Right lobe of liver (tissue), 6 donors: ENCODE measurements around the gene BRD2. TPM values are rescaled to one million over a fixed set of nuclear protein-coding genes. Genes with fewer than 3 reads are reported as not detected.

ENCODE experiments used
- ATAC-seq, 4 donors: fragments of 200-7000 bp; cut with Tn5 transposase; one replicate each; pipeline ENCODE4 v1.9.1; 2020; ENCODE audit warnings: mild to moderate bottlenecking in 4 of 4, moderate library complexity in 4 of 4
- DNase-seq, 3 donors: peaks; one replicate each; pipeline ENCODE4 v3.0.0-alpha.2; 2020
- H3K27ac ChIP-seq, 3 donors: fragments of 200-600 bp; one replicate each; pipeline ENCODE4 v1.8.0; 2022
- H3K27me3 ChIP-seq, 2 donors: fragments of 200-600 bp; one replicate each; pipeline ENCODE4 v1.8.0; 2022
- H3K36me3 ChIP-seq, 4 donors: fragments of 200-600 bp; sonication (generic) in 1 of 4; one replicate each; pipeline versions ENCODE4 v1.5.1 to v1.8.0; 2017 to 2022; ENCODE audit warnings: control low read depth in 1 of 4
- H3K4me1 ChIP-seq, 4 donors: fragments of 200-600 bp; sonication (generic) in 1 of 4; one replicate each; pipeline versions ENCODE4 v1.5.1 to v1.8.0; 2017 to 2022; ENCODE audit warnings: control low read depth in 1 of 4
- H3K4me3 ChIP-seq, 3 donors: fragments of 200-600 bp; one replicate each; pipeline ENCODE4 v1.8.0; 2022
- H3K9me3 ChIP-seq, 4 donors: fragments of 200-600 bp; sonication (generic) in 1 of 4; one replicate each; pipeline versions ENCODE4 v1.5.1 to v1.8.0; 2017 to 2022; ENCODE audit warnings: control low read depth in 1 of 4
- POLR2A ChIP-seq: fragments of 450-650 bp; IDR thresholded peaks from one replicate; pipeline ENCODE4 v1.6.1; 2017; ENCODE audit warnings: antibody characterized with exemption, mild to moderate bottlenecking
- WGBS: methylation state at CpG from one replicate; pipeline ENCODE4 v1.1.6; 2018; ENCODE audit warnings: low coverage, low lambda C conversion rate; ENCODE audit not compliant: insufficient coverage; ENCODE audit errors: missing lambda C conversion rate; 5-methylcytosine and 5-hydroxymethylcytosine counted together
- intact Hi-C, 2 donors: fragments of 100-400 bp; cut with DNase I; formaldehyde crosslinking; loops; one replicate each; pipeline versions ENCODE4 v1.11.2 to v1.14.1; 2022
- total RNA-seq, 6 experiments: library from RNA; depleted of rRNA in 2 of 6; stranded (reverse); fragments of >200 nt in 2 of 6; fragmentation: NEBNext Ultra II Directional in 3 of 6; extraction: Animal tissue kit (Norgen Biotek cat#: 25700) in 3 of 6; gene quantifications; one replicate each; pipeline versions ENCODE4 v1.1.0 to v1.2.4, GENCODE V29; 2016 to 2023
- TF ChIP-seq, protein P1 (sequence below), 4 donors: fragments of 200-600 bp in 3 of 4; fragments of 450-650 bp in 1 of 4; IDR thresholded peaks; one replicate each; pipeline versions ENCODE4 v1.5.1 to v1.8.0; 2016 to 2022; ENCODE audit warnings: antibody characterized with exemption in 4 of 4, mild to moderate bottlenecking in 2 of 4
- donor health status: DM: no; HTN: yes; CAD: no.
- donor health status: DM: no; HTN: no; CAD: no.
- donor health status: DM: no; HTN: no; CAD: no.
- donor health status: DM: no; HTN: yes; CAD: no.
- donor health status: DM: no; HTN: yes; CAD: no.

BRD2 gene
- total RNA-seq, 6 experiments from 2014 or later, result 66.3 to 111 (median 73.7) TPM

DNA sequence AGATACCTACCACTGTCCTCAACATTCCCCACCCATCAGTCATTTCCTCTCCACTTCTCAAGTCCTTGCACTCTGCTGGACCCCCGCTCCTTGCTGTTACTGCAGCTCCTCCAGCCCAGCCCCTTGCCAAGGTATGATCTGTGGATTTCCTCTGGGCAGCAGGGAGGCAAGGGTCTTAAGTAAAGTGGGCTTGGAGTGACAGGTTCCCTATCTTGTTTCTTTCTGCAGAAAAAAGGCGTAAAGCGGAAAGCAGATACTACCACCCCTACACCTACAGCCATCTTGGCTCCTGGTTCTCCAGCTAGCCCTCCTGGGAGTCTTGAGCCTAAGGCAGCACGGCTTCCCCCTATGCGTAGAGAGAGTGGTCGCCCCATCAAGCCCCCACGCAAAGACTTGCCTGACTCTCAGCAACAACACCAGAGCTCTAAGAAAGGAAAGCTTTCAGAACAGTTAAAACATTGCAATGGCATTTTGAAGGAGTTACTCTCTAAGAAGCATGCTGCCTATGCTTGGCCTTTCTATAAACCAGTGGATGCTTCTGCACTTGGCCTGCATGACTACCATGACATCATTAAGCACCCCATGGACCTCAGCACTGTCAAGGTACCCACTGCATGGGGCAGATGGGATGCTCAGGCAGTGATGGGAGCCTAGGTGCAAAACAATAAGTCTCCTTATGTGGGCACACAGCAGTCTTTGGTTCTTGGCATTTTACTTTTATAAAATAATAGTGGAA, 8.1 kb downstream of the BRD2 start:
- intact Hi-C loops, result no loop called here
- Histone ChIP-seq H3K27me3 (no peaks in the 10 kb centered on the region), H3K4me3 (peak overlapping the region in 2 of 3 donors; percentile 14 to 97), H3K36me3 (peaks cover 44 to 78% (median 69%) of the 10 kb centered on the region in 4 donors), H3K27ac (no peak overlapping the region), H3K9me3 (no peaks in the 10 kb centered on the region), H3K4me1 (peaks cover 0 to 59% (median 23%) of the 10 kb centered on the region in 4 donors)
- DNase-seq (no peak), ATAC-seq (no peak)
- WGBS, result 55% methylated on average over 5 of the region's 7 CpGs
- TF ChIP-seq, protein P1, sequence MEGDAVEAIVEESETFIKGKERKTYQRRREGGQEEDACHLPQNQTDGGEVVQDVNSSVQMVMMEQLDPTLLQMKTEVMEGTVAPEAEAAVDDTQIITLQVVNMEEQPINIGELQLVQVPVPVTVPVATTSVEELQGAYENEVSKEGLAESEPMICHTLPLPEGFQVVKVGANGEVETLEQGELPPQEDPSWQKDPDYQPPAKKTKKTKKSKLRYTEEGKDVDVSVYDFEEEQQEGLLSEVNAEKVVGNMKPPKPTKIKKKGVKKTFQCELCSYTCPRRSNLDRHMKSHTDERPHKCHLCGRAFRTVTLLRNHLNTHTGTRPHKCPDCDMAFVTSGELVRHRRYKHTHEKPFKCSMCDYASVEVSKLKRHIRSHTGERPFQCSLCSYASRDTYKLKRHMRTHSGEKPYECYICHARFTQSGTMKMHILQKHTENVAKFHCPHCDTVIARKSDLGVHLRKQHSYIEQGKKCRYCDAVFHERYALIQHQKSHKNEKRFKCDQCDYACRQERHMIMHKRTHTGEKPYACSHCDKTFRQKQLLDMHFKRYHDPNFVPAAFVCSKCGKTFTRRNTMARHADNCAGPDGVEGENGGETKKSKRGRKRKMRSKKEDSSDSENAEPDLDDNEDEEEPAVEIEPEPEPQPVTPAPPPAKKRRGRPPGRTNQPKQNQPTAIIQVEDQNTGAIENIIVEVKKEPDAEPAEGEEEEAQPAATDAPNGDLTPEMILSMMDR (IDR thresholded peaks at IDR 0.05), result no peak
- no peak for TF ChIP-seq POLR2A

DNA sequence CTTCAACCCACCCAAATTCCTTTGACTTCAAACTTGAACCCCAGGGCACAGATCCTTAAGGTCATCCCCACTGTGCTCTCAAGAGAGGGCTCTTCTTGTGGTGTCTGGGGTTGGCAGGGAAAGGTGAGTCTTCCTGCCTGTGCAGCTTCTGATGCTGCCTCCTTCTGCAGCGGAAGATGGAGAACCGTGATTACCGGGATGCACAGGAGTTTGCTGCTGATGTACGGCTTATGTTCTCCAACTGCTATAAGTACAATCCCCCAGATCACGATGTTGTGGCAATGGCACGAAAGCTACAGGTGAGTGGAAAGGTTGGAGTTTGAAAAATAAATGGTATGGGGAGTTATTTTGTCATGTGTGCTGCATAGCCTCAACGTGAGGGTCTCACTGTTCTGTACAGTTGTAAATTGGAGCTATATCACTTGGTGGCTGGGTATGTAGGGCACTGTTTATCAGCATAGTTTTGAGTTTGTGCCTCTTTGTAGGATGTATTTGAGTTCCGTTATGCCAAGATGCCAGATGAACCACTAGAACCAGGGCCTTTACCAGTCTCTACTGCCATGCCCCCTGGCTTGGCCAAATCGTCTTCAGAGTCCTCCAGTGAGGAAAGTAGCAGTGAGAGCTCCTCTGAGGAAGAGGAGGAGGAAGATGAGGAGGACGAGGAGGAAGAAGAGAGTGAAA, 9.0 kb downstream of the BRD2 start:
- no peak for DNase-seq
- ATAC-seq, result no peak
- intact Hi-C loops, result no loop called here
- Histone ChIP-seq H3K27me3 (no peaks in the 10 kb centered on the region), H3K9me3 (no peaks in the 10 kb centered on the region), H3K27ac (peak overlapping the region in 2 of 3 donors; percentile 45 to 57), H3K36me3 (peaks cover 46 to 86% (median 69%) of the 10 kb centered on the region in 4 donors), H3K4me3 (peak overlapping the region in 1 of 3 donors; percentile 6), H3K4me1 (peaks cover 0 to 64% (median 23%) of the 10 kb centered on the region in 4 donors)
- no peak for TF ChIP-seq POLR2A
- TF ChIP-seq, protein P1 (IDR thresholded peaks at IDR 0.05), result no peak
- 52% methylated on average over 10 of the region's 10 CpGs for WGBS

DNA sequence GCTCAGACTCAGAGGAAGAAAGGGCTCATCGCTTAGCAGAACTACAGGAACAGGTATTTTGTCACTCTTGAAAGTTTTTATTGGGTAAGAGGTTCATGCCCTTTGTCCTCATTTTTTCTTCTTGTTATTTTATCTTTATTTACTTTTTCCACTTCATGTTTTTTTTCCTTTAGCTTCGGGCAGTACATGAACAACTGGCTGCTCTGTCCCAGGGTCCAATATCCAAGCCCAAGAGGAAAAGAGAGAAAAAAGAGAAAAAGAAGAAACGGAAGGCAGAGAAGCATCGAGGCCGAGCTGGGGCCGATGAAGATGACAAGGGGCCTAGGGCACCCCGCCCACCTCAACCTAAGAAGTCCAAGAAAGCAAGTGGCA, 9.5 kb downstream of the BRD2 start:
- peaks cover 46 to 84% (median 66%) of the 10 kb centered on the region in 4 donors for H3K36me3 ChIP-seq
- peaks cover 0 to 64% (median 23%) of the 10 kb centered on the region in 4 donors for H3K4me1 ChIP-seq
- H3K9me3 ChIP-seq, result no peaks in the 10 kb centered on the region
- ATAC-seq (peak in 3 of 4 donors; percentile 28 to 38 (median 32)), DNase-seq (no peak)
- no peaks in the 10 kb centered on the region for H3K27me3 ChIP-seq
- WGBS, result 26% methylated on average over 7 of the region's 7 CpGs
- peak overlapping the region in 2 of 3 donors; percentile 45 to 57 for H3K27ac ChIP-seq
- no peak overlapping the region for H3K4me3 ChIP-seq
- intact Hi-C loops, result no loop called here
- TF ChIP-seq POLR2A, result no peak
- TF ChIP-seq, protein P1 (IDR thresholded peaks at IDR 0.05), result no peak

DNA sequence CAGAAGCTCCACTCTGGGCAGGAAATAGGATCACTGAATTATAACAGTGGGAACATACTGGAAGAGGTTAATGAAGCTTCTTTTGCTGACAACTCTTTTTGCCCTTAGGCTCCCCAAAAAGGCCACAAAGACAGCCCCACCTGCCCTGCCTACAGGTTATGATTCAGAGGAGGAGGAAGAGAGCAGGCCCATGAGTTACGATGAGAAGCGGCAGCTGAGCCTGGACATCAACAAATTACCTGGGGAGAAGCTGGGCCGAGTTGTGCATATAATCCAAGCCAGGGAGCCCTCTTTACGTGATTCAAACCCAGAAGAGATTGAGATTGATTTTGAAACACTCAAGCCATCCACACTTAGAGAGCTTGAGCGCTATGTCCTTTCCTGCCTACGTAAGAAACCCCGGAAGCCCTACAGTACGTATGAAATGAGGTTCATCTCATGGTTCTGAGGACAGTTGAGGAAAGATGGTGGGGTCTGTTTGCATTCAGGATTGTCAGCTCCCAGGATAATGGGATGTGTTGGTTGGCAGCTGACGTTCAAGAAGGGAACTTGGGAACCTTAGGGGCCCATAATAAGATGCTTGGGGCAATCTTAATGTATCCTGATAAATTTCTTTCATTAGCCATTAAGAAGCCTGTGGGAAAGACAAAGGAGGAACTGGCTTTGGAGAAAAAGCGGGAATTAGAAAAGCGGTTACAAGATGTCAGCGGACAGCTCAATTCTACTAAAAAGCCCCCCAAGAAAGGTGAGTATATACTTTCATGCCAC, 11.5 kb downstream of the BRD2 start:
- TF ChIP-seq, protein P1 (IDR thresholded peaks at IDR 0.05), result no peak
- TF ChIP-seq POLR2A, result peak; percentile 18

More for the DNA sequence above, 11.5 kb downstream of the BRD2 start:
- ATAC-seq (no peak), DNase-seq (no peak)
- H3K27me3 ChIP-seq, result no peaks in the 10 kb centered on the region
- WGBS, result 84% methylated on average over 12 of the region's 12 CpGs
- H3K9me3 ChIP-seq, result no peaks in the 10 kb centered on the region
- peaks cover 46 to 74% (median 59%) of the 10 kb centered on the region in 4 donors for H3K36me3 ChIP-seq
- no peak overlapping the region for H3K27ac ChIP-seq
- peaks cover 0 to 61% (median 24%) of the 10 kb centered on the region in 4 donors for H3K4me1 ChIP-seq
- intact Hi-C loops, result no loop called here
- no peak overlapping the region for H3K4me3 ChIP-seq
